PC-9 (cell line): Measurements from ENCODE around the gene RNASEH2A. TPM values are rescaled to one million over a fixed set of nuclear protein-coding genes. Genes with fewer than 3 reads are reported as not detected.

Source experiments
- BruUV-seq: library from RNA; stranded (reverse); fragments of 400-500 nt; replicated peaks from 2 replicates; lab custom pipeline; 2021; lab: Mats Ljungman, UMichigan
- CTCF ChIA-PET: fragments of 300-600 bp; sonication (Branson Sonifier 250); formaldehyde crosslinking; loops from one replicate; lab custom pipeline; 2022; ENCODE audit warnings: antibody characterized with exemption; lab: Charles Lee
- POLR2A ChIA-PET: fragments of 300-600 bp; sonication (Branson Sonifier 250); formaldehyde crosslinking; loops from one replicate; lab custom pipeline; 2022; ENCODE audit warnings: antibody characterized with exemption; ENCODE audit not compliant: unreplicated experiment; lab: Charles Lee
- DNase-seq, 2 experiments: peaks; one replicate each; pipeline versions ENCODE4 v3.0.0 to v3.0.0-alpha.2; 2015 to 2022; ENCODE audit warnings: mixed read lengths in 1 of 2
- H2AFZ ChIP-seq: fragments of 200-600 bp; sonication (generic); 2 replicates; pipeline ENCODE4 v1.8.1; 2017; ENCODE audit warnings: antibody characterized with exemption
- H3F3A ChIP-seq: fragments of 200-600 bp; sonication (generic); 2 replicates; pipeline ENCODE4 v1.8.1; 2017; ENCODE audit warnings: antibody characterized with exemption, mild to moderate bottlenecking, low read depth; ENCODE audit not compliant: insufficient read depth
- H3K27ac ChIP-seq: fragments of 200-600 bp; sonication (generic); 2 replicates; pipeline ENCODE4 v1.6.1; 2016; ENCODE audit warnings: mixed run types
- H3K27me3 ChIP-seq: fragments of 200-600 bp; sonication (generic); 2 replicates; pipeline ENCODE4 v1.6.1; 2016; ENCODE audit warnings: low read depth, mixed run types; ENCODE audit not compliant: insufficient read depth
- H3K36me3 ChIP-seq: fragments of 200-600 bp; sonication (generic); 2 replicates; pipeline ENCODE4 v1.6.1; 2016; ENCODE audit warnings: low read depth, mixed run types
- H3K4me1 ChIP-seq: fragments of 200-600 bp; sonication (generic); replicated peaks from 2 replicates; pipeline ENCODE4 v1.6.1; 2016; ENCODE audit warnings: mixed run types; ENCODE audit not compliant: insufficient read depth
- H3K4me2 ChIP-seq: fragments of 200-600 bp; sonication (generic); 2 replicates; pipeline ENCODE4 v1.6.1; 2017; ENCODE audit warnings: mixed run types
- H3K4me3 ChIP-seq: fragments of 200-600 bp; sonication (generic); 2 replicates; pipeline ENCODE4 v1.6.1; 2016; ENCODE audit warnings: mixed run types
- H3K79me2 ChIP-seq: fragments of 200-600 bp; sonication (generic); 2 replicates; pipeline ENCODE4 v1.6.1; 2017; ENCODE audit warnings: low read depth, mixed run types
- H3K9me2 ChIP-seq: fragments of 200-600 bp; sonication (generic); 2 replicates; pipeline ENCODE4 v1.8.1; 2017; ENCODE audit warnings: mild to moderate bottlenecking; ENCODE audit not compliant: insufficient read depth
- H3K9me3 ChIP-seq: fragments of 200-600 bp; sonication (generic); 2 replicates; pipeline ENCODE4 v1.8.1; 2016; ENCODE audit warnings: low read depth; ENCODE audit not compliant: insufficient read depth
- H4K20me1 ChIP-seq: fragments of 200-600 bp; sonication (generic); 2 replicates; pipeline ENCODE4 v1.8.1; 2017; ENCODE audit not compliant: insufficient read depth
- CTCF ChIP-seq: fragments of 200-600 bp; sonication (generic); conservative IDR thresholded peaks from 2 replicates; pipeline ENCODE4 v1.6.1; 2017; ENCODE audit warnings: mixed run types, antibody characterized with exemption, mild to moderate bottlenecking, moderate library complexity
- EZH2 ChIP-seq: fragments of 200-600 bp; sonication (generic); IDR thresholded peaks from 2 replicates; pipeline ENCODE4 v1.8.0; 2017; ENCODE audit warnings: antibody characterized with exemption, low read depth
- intact Hi-C: fragments of 100-400 bp; cut with micrococcal nuclease; formaldehyde crosslinking; loops from one replicate; pipeline ENCODE4 v1.10.0; 2022; ENCODE audit not compliant: unreplicated experiment
- total RNA-seq: library from RNA; stranded (reverse); gene quantifications from 2 replicates; pipeline ENCODE4 v1.2.3, GENCODE V29; 2021

The RNASEH2A gene
- total RNA-seq, 1 experiment from 2014 or later, result 38.6 TPM

GRCh38 chr19:12790628-12791344, 15.6 kb upstream of the RNASEH2A start:
- H2AFZ ChIP-seq, result no peak overlapping the region
- H4K20me1 ChIP-seq, result peaks cover 18% of the 10 kb centered on the region
- CTCF ChIA-PET, result interaction anchor here (0.6 to 0.9 kb wide), 2 partner anchors 8 to 103 kb away, joined by 3 to 10 read pairs; no protein-coding TSS in a partner anchor
- peak in 1 of 2 experiments; percentile 34 for DNase-seq
- H3K4me1 ChIP-seq, result peaks cover 60% of the 10 kb centered on the region
- no peak for TF ChIP-seq CTCF
- POLR2A ChIA-PET, result interaction anchor here (0.8 to 3.8 kb wide), 4 partner anchors 8 to 1355 kb away, joined by 3 to 59 read pairs (median 12); partner anchors contain the start of gene PRKCSH
- no peaks in the 10 kb centered on the region; the same call in 1 of the 2 replicates for H3K36me3 ChIP-seq
- H3K27ac ChIP-seq, result peak overlapping the region; percentile 86
- intact Hi-C loops, result no loop called here
- H3K4me2 ChIP-seq, result peak overlapping the region; percentile 91
- peaks cover 76% of the 10 kb centered on the region for H3F3A ChIP-seq
- peaks cover 52% of the 10 kb centered on the region for H3K79me2 ChIP-seq
- H3K9me2 ChIP-seq, result no peaks in the 10 kb centered on the region
- peak overlapping the region; percentile 73; the same call in 1 of the 2 replicates for H3K4me3 ChIP-seq
- H3K27me3 ChIP-seq, result no peaks in the 10 kb centered on the region
- BruUV-seq, result no TSS peak
- no peaks in the 10 kb centered on the region for H3K9me3 ChIP-seq

- Histone ChIP-seq H3F3A (peaks cover 77% of the 10 kb centered on the region), H3K9me3 (no peaks in the 10 kb centered on the region), H3K4me1 (peaks cover 60% of the 10 kb centered on the region), H3K9me2 (no peaks in the 10 kb centered on the region), H3K79me2 (peaks cover 52% of the 10 kb centered on the region), H4K20me1 (peaks cover 18% of the 10 kb centered on the region), H3K4me2 (peak within 1 kb of the TSS; percentile 91), H2AFZ (no peak within 1 kb of the TSS), H3K27ac (peak within 1 kb of the TSS; percentile 86), H3K27me3 (no peaks in the 10 kb centered on the region), H3K4me3 (peak within 1 kb of the TSS; percentile 73), H3K36me3 (no peaks in the 10 kb centered on the region; the same call in 1 of the 2 replicates)
- no TSS peak for BruUV-seq
- DNase-seq, result peak; percentile 89 to 97
- no peak; the same call in 1 of the 2 replicates for TF ChIP-seq CTCF
- no peak for TF ChIP-seq EZH2
- POLR2A ChIA-PET, result interaction anchor here (0.6 to 3.8 kb wide), 7 partner anchors 9 to 1356 kb away, joined by 3 to 59 read pairs (median 6); partner anchors contain the start of genes PRKCSH and TRIR
- CTCF ChIA-PET, result interaction anchor here (0.6 to 2.2 kb wide), 3 partner anchors 9 to 104 kb away, joined by 3 to 11 read pairs (median 10); no protein-coding TSS in a partner anchor
- intact Hi-C loops, result no loop called here
Observed at GRCh38 chr19:12791345-12792050, 14.9 kb upstream of the RNASEH2A start, which contains the start of gene JUNB. Gene JUNB (plus strand): TSS chr19:12791486. CDS start chr19:12791772, 286 bp downstream.
